ENCODE measurements around the gene KRT16.

The KRT16 gene

GRCh38 chr17:41594363-41594915 is 18.1 kb downstream of the KRT16 start:
- no peak overlapping the region for H3K4me2 ChIP-seq (ENCODE audit: low read length)

GRCh38 chr17:41593306-41593981 is 19.1 kb downstream of the KRT16 start:
- Histone ChIP-seq H3K36me3 (ENCODE audit: control insufficient read depth, low read length) (no peaks in the 10 kb centered on the region), H3K4me2 (ENCODE audit: low read length) (no peak overlapping the region), H3K9me3 (ENCODE audit: control insufficient read depth, insufficient read depth, low read length) (no peaks in the 10 kb centered on the region), H4K20me1 (ENCODE audit: control insufficient read depth, insufficient read depth, low read depth, low read length) (no peaks in the 10 kb centered on the region), H3K9me2 (replicated peaks; ENCODE audit: control insufficient read depth, low read length) (no peaks in the 10 kb centered on the region), H3F3A (ENCODE audit: control insufficient read depth, insufficient read depth) (no peaks in the 10 kb centered on the region), H3K4me1 (ENCODE audit: control insufficient read depth, low read length) (no peaks in the 10 kb centered on the region), H3K27me3 (ENCODE audit: control insufficient read depth, low read length) (0 out of 2 replicates have a peak, but pooled peaks cover 3% of the 10 kb centered on the region), H3K27ac (ENCODE audit: low read depth, low read length) (no peak overlapping the region), H3K79me2 (ENCODE audit: control insufficient read depth, low read length) (no peaks in the 10 kb centered on the region), H3K4me3 (ENCODE audit: low read length) (no peak overlapping the region)
- no peak for TF ChIP-seq EZH2phosphoT487 (IDR thresholded peaks at IDR 0.05; ENCODE audit: borderline replicate concordance, low read length)
- TF ChIP-seq, protein P1, sequence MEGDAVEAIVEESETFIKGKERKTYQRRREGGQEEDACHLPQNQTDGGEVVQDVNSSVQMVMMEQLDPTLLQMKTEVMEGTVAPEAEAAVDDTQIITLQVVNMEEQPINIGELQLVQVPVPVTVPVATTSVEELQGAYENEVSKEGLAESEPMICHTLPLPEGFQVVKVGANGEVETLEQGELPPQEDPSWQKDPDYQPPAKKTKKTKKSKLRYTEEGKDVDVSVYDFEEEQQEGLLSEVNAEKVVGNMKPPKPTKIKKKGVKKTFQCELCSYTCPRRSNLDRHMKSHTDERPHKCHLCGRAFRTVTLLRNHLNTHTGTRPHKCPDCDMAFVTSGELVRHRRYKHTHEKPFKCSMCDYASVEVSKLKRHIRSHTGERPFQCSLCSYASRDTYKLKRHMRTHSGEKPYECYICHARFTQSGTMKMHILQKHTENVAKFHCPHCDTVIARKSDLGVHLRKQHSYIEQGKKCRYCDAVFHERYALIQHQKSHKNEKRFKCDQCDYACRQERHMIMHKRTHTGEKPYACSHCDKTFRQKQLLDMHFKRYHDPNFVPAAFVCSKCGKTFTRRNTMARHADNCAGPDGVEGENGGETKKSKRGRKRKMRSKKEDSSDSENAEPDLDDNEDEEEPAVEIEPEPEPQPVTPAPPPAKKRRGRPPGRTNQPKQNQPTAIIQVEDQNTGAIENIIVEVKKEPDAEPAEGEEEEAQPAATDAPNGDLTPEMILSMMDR (IDR thresholded peaks at IDR 0.05; ENCODE audit: low read depth, low read length, poor library complexity, severe bottlenecking), result no peak

More at GRCh38 chr17:41594363-41594915, 18.1 kb downstream of the KRT16 start:
- H3K9me3 ChIP-seq (ENCODE audit: control insufficient read depth, insufficient read depth, low read length), result no peaks in the 10 kb centered on the region
- H3K27ac ChIP-seq (ENCODE audit: low read depth, low read length), result no peak overlapping the region
- no peak overlapping the region for H3K4me3 ChIP-seq (ENCODE audit: low read length)
- H3K36me3 ChIP-seq (ENCODE audit: control insufficient read depth, low read length), result no peaks in the 10 kb centered on the region
- H3K27me3 ChIP-seq (ENCODE audit: control insufficient read depth, low read length), result 0 out of 2 replicates have a peak, but pooled peaks cover 3% of the 10 kb centered on the region
- no peak for TF ChIP-seq EZH2phosphoT487 (IDR thresholded peaks at IDR 0.05; ENCODE audit: borderline replicate concordance, low read length)
- TF ChIP-seq, protein P1 (IDR thresholded peaks at IDR 0.05; ENCODE audit: low read depth, low read length, poor library complexity, severe bottlenecking), result no peak
- H3F3A ChIP-seq (ENCODE audit: control insufficient read depth, insufficient read depth), result no peaks in the 10 kb centered on the region
- no peaks in the 10 kb centered on the region for H3K9me2 ChIP-seq (replicated peaks; ENCODE audit: control insufficient read depth, low read length)
- no peaks in the 10 kb centered on the region for H4K20me1 ChIP-seq (ENCODE audit: control insufficient read depth, insufficient read depth, low read depth, low read length)
- H3K4me1 ChIP-seq (ENCODE audit: control insufficient read depth, low read length), result no peaks in the 10 kb centered on the region
- no peaks in the 10 kb centered on the region for H3K79me2 ChIP-seq (ENCODE audit: control insufficient read depth, low read length)

GRCh38 chr17:41592601-41593305 is 19.8 kb downstream of the KRT16 start:
- H3K27me3 ChIP-seq (ENCODE audit: control insufficient read depth, low read length), result 0 out of 2 replicates have a peak, but pooled peaks cover 3% of the 10 kb centered on the region
- TF ChIP-seq EZH2phosphoT487 (IDR thresholded peaks at IDR 0.05; ENCODE audit: borderline replicate concordance, low read length), result no peak
- TF ChIP-seq, protein P1 (IDR thresholded peaks at IDR 0.05; ENCODE audit: low read depth, low read length, poor library complexity, severe bottlenecking), result no peak
- no peaks in the 10 kb centered on the region for H3K79me2 ChIP-seq (ENCODE audit: control insufficient read depth, low read length)
- H3K4me2 ChIP-seq (ENCODE audit: low read length), result no peak overlapping the region
- H4K20me1 ChIP-seq (ENCODE audit: control insufficient read depth, insufficient read depth, low read depth, low read length), result no peaks in the 10 kb centered on the region
- no peaks in the 10 kb centered on the region for H3K9me2 ChIP-seq (replicated peaks; ENCODE audit: control insufficient read depth, low read length)
- H3F3A ChIP-seq (ENCODE audit: control insufficient read depth, insufficient read depth), result no peaks in the 10 kb centered on the region
- H3K9me3 ChIP-seq (ENCODE audit: control insufficient read depth, insufficient read depth, low read length), result no peaks in the 10 kb centered on the region
- H3K4me1 ChIP-seq (ENCODE audit: control insufficient read depth, low read length), result no peaks in the 10 kb centered on the region
- no peaks in the 10 kb centered on the region for H3K36me3 ChIP-seq (ENCODE audit: control insufficient read depth, low read length)
- no peak overlapping the region for H3K27ac ChIP-seq (ENCODE audit: low read depth, low read length)
- H3K4me3 ChIP-seq (ENCODE audit: low read length), result no peak overlapping the region

Data from DOHH2 (cell line).